Keratinocyte (primary cell): ENCODE results near the gene ASTN2. TPM values are rescaled to one million over a fixed set of nuclear protein-coding genes. Genes with fewer than 3 reads are reported as not detected.

Experiments used
- DNase-seq: peaks from one replicate; pipeline ENCODE4 v3.0.0-alpha.2; 2011; ENCODE audit warnings: low read depth, missing footprints, low spot score
- FAIRE-seq: peaks from 2 replicates; lab custom pipeline; 2011; peaks lifted over from hg19 to GRCh38; lab: Jason Lieb, UNC
- H2AFZ ChIP-seq: 2 replicates; pipeline ENCODE4 v1.6.0; 2012; ENCODE audit warnings: low read length, control low read depth, inconsistent platforms; ENCODE audit not compliant: control insufficient read depth
- H3K27ac ChIP-seq: 2 replicates; pipeline ENCODE4 v1.5.1; 2011; ENCODE audit warnings: low read length; ENCODE audit not compliant: control insufficient read depth, insufficient read depth
- H3K27me3 ChIP-seq: 3 replicates; pipeline ENCODE4 v1.6.0; 2011; ENCODE audit warnings: low read length; ENCODE audit not compliant: control insufficient read depth, insufficient read depth; ENCODE audit errors: extremely low read depth
- H3K36me3 ChIP-seq, 2 experiments: 2 replicates in 1 of 2; 3 replicates in 1 of 2; pipeline ENCODE4 v1.5.1; 2011; ENCODE audit warnings: low read length in 2 of 2, mild to moderate bottlenecking in 1 of 2; ENCODE audit not compliant: control insufficient read depth in 2 of 2, insufficient read depth in 2 of 2; ENCODE audit errors: extremely low read depth in 1 of 2
- H3K4me1 ChIP-seq: 3 replicates; pipeline ENCODE4 v1.5.1; 2011; ENCODE audit warnings: low read length; ENCODE audit not compliant: control insufficient read depth, insufficient read depth; ENCODE audit errors: extremely low read depth
- H3K4me2 ChIP-seq: 3 replicates; pipeline ENCODE4 v1.6.0; 2011; ENCODE audit warnings: low read depth, low read length; ENCODE audit not compliant: control insufficient read depth, insufficient read depth; ENCODE audit errors: extremely low read depth
- H3K4me3 ChIP-seq, 3 experiments: fragments of 200-600 bp in 1 of 3; sonication (generic) in 1 of 3; 2 replicates in 2 of 3; 3 replicates in 1 of 3; pipeline ENCODE4 v1.5.1; 2011 to 2016; ENCODE audit warnings: low read length in 3 of 3, mild to moderate bottlenecking in 3 of 3, control low read depth in 2 of 3, inconsistent platforms in 1 of 3, low read depth in 1 of 3, mixed read lengths in 1 of 3, mixed run types in 1 of 3, moderate library complexity in 1 of 3; ENCODE audit not compliant: control insufficient read depth in 2 of 3, insufficient read depth in 2 of 3; ENCODE audit errors: extremely low read depth in 1 of 3
- H3K79me2 ChIP-seq: 2 replicates; pipeline ENCODE4 v1.6.0; 2012; ENCODE audit warnings: low read length; ENCODE audit not compliant: control insufficient read depth, insufficient read depth
- H3K9ac ChIP-seq: 3 replicates; pipeline ENCODE4 v1.6.0; 2011; ENCODE audit warnings: low read length; ENCODE audit not compliant: control insufficient read depth, insufficient read depth; ENCODE audit errors: extremely low read depth
- H3K9me1 ChIP-seq: 3 replicates; pipeline ENCODE4 v1.6.0; 2011; ENCODE audit warnings: low read length; ENCODE audit not compliant: control insufficient read depth, insufficient read depth; ENCODE audit errors: extremely low read depth
- H3K9me3 ChIP-seq: 2 replicates; pipeline ENCODE4 v1.5.1; 2012; ENCODE audit warnings: low read depth, low read length; ENCODE audit not compliant: control insufficient read depth
- H4K20me1 ChIP-seq: 3 replicates; pipeline ENCODE4 v1.6.0; 2011; ENCODE audit warnings: low read length; ENCODE audit not compliant: control insufficient read depth, insufficient read depth; ENCODE audit errors: extremely low read depth
- EZH2 ChIP-seq: IDR thresholded peaks from one replicate; pipeline ENCODE4 v1.6.1; 2012; ENCODE audit warnings: inconsistent platforms, mild to moderate bottlenecking, low read length, moderate library complexity
- dilution Hi-C: fragments of 300-500 bp; cut with MboI; formaldehyde crosslinking; loops from one replicate; pipeline ENCODE4 v1.7.0; 2020; ENCODE audit warnings: low sequenced_read_pairs; ENCODE audit not compliant: extremely low pct_ligation_motif_present
- polyA plus RNA-seq, 5 experiments: library from polyadenylated mRNA; depleted of rRNA in 3 of 5; stranded (reverse) in 3 of 5; stranded (forward) in 1 of 5; unstranded in 1 of 5; fragments of >200 nt; gene quantifications; 1 replicate in 1 of 5; 2 replicates in 3 of 5; 3 replicates in 1 of 5; pipeline versions ENCODE4 v1.2.1 to v1.2.3, GENCODE V29; 2011 to 2012; ENCODE audit warnings: missing spikeins in 2 of 5, low read depth in 1 of 5, low replicate concordance in 1 of 5
- TF ChIP-seq, protein P1 (sequence below), 3 experiments: IDR thresholded peaks in 1 of 3; conservative IDR thresholded peaks in 1 of 3; optimal IDR thresholded peaks in 1 of 3; 2 replicates in 2 of 3; 3 replicates in 1 of 3; pipeline versions ENCODE3 to v1.5.1; 2011; ENCODE audit warnings: low read length in 3 of 3, mild to moderate bottlenecking in 3 of 3, moderate library complexity in 2 of 3, control low read depth in 1 of 3, inconsistent platforms in 1 of 3; ENCODE audit not compliant: insufficient read depth in 2 of 3; ENCODE audit errors: extremely low read depth in 1 of 3

The ASTN2 gene
- polyA plus RNA-seq, 1 donor (not counting 4 experiments of a cell fraction or from before 2014, with no cell fraction given): 0.31 TPM

DNA sequence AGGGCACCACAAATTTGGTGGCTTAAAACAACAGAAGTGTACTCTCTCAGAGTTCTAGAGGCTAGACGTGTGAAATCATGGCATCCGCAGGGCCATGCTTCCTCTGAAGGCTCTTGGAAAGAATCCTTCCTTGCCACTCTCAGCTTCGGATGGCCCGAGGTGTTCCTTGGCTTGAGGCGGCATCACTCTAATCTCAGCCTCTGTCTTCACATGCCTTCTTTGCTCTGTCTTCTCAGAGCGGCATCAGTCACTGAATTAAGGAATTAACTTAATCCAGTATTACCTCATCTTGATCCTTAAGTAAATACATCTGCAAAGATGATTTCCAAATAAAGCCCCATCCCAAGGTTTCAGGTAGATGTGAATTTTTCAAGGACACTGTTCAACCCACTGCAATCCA lies 938.9 kb downstream of the ASTN2 start:
- Histone ChIP-seq H3K9ac (no peak overlapping the region), H3K9me1 (no peaks in the 10 kb centered on the region), H3K27ac (no peak overlapping the region), H3K4me1 (no peaks in the 10 kb centered on the region), H3K4me2 (no peak overlapping the region), H4K20me1 (no peaks in the 10 kb centered on the region), H3K79me2 (no peaks in the 10 kb centered on the region), H3K27me3 (peaks cover 4% of the 10 kb centered on the region), H3K4me3 (no peak overlapping the region), H2AFZ (no peak overlapping the region), H3K9me3 (no peaks in the 10 kb centered on the region), H3K36me3 (no peaks in the 10 kb centered on the region)
- TF ChIP-seq, protein P1, sequence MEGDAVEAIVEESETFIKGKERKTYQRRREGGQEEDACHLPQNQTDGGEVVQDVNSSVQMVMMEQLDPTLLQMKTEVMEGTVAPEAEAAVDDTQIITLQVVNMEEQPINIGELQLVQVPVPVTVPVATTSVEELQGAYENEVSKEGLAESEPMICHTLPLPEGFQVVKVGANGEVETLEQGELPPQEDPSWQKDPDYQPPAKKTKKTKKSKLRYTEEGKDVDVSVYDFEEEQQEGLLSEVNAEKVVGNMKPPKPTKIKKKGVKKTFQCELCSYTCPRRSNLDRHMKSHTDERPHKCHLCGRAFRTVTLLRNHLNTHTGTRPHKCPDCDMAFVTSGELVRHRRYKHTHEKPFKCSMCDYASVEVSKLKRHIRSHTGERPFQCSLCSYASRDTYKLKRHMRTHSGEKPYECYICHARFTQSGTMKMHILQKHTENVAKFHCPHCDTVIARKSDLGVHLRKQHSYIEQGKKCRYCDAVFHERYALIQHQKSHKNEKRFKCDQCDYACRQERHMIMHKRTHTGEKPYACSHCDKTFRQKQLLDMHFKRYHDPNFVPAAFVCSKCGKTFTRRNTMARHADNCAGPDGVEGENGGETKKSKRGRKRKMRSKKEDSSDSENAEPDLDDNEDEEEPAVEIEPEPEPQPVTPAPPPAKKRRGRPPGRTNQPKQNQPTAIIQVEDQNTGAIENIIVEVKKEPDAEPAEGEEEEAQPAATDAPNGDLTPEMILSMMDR (optimal IDR thresholded peaks at IDR 0.05 in 1 of 3, IDR thresholded peaks at IDR 0.05 in 1 of 3, conservative IDR thresholded peaks at IDR 0.05 in 1 of 3; ENCODE audit: extremely low read depth in 1 of 3, insufficient read depth in 2 of 3, low read length in 3 of 3): no peak
- TF ChIP-seq EZH2: no peak
- dilution Hi-C loops: no loop called here
- DNase-seq (no peak), FAIRE-seq (no peak)

DNA sequence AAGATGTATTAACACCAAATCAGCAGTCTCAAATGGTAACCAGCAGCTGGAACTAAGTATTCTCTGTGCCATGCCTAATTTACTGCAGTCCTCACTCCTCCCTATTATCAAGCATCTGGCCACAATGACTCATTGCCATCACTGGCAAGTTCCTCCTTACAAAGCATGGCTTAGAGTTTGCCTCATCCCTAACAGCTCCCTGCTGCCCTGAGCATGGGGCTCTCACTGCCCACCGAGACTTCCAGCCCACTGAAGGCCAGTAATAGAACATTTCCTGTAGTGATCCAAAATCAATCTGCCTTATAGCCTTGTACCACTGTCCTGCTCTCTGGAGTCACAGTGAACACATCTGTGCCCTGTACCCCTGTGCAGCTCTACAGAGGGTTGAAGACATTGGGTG lies 939.7 kb downstream of the ASTN2 start:
- FAIRE-seq (peak; percentile 34), DNase-seq (no peak)
- no peaks in the 10 kb centered on the region for H3K4me1 ChIP-seq
- no peaks in the 10 kb centered on the region for H3K79me2 ChIP-seq
- no peak overlapping the region for H2AFZ ChIP-seq
- no peak for TF ChIP-seq EZH2
- TF ChIP-seq, protein P1 (optimal IDR thresholded peaks at IDR 0.05 in 1 of 3, IDR thresholded peaks at IDR 0.05 in 1 of 3, conservative IDR thresholded peaks at IDR 0.05 in 1 of 3; ENCODE audit: extremely low read depth in 1 of 3, insufficient read depth in 2 of 3, low read length in 3 of 3): no peak
- no peak overlapping the region for H3K9ac ChIP-seq
- peaks cover 4% of the 10 kb centered on the region for H3K27me3 ChIP-seq
- no peaks in the 10 kb centered on the region for H3K9me1 ChIP-seq
- H3K36me3 ChIP-seq: no peaks in the 10 kb centered on the region
- no peak overlapping the region for H3K4me3 ChIP-seq
- no peak overlapping the region for H3K4me2 ChIP-seq
- H4K20me1 ChIP-seq: no peaks in the 10 kb centered on the region
- dilution Hi-C loops: no loop called here
- no peaks in the 10 kb centered on the region for H3K9me3 ChIP-seq
- H3K27ac ChIP-seq: no peak overlapping the region
